Measurements from ENCODE around the gene BMAL1. TPM values are rescaled to one million over a fixed set of nuclear protein-coding genes. Genes with fewer than 3 reads are reported as not detected.

BMAL1 gene
- total RNA-seq, 4 donors from 2014 or later: 15.8 to 125 (median 24.4) TPM

DNA sequence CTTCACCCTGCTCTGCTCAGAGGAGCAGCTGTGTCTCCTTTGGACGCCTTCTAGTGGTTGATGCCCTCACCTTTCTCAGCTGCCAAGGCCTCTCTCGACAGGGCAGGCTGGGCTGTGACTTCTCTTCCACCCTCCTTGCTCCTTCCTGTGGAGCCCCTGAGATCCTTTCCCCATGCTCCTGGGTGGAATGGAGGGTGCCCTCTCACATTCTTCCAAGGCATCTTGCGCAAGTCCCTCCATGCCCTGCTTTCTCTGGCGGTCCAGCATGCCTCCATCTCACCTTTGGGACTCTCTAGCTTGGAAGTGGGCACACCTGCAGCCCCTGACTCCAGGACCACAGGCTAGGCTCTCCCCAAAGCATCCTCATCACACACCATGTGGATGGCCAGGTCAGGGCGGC lies 68.9 kb downstream of the BMAL1 start:
- Histone ChIP-seq H3K4me3 (no peak overlapping the region), H3K9me3 (no peaks in the 10 kb centered on the region), H3K4me1 (no peaks in the 10 kb centered on the region), H3K27me3 (no peaks in the 10 kb centered on the region), H3K27ac (no peak overlapping the region), H3K36me3 (no peaks in the 10 kb centered on the region)
- DNase-seq: no peak
- intact Hi-C loops (cut with DNase I; ENCODE audit: low total_unique reads): no loop called here
- TF ChIP-seq POLR2A (IDR thresholded peaks at IDR 0.05): no peak
- TF ChIP-seq, protein P1, sequence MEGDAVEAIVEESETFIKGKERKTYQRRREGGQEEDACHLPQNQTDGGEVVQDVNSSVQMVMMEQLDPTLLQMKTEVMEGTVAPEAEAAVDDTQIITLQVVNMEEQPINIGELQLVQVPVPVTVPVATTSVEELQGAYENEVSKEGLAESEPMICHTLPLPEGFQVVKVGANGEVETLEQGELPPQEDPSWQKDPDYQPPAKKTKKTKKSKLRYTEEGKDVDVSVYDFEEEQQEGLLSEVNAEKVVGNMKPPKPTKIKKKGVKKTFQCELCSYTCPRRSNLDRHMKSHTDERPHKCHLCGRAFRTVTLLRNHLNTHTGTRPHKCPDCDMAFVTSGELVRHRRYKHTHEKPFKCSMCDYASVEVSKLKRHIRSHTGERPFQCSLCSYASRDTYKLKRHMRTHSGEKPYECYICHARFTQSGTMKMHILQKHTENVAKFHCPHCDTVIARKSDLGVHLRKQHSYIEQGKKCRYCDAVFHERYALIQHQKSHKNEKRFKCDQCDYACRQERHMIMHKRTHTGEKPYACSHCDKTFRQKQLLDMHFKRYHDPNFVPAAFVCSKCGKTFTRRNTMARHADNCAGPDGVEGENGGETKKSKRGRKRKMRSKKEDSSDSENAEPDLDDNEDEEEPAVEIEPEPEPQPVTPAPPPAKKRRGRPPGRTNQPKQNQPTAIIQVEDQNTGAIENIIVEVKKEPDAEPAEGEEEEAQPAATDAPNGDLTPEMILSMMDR (IDR thresholded peaks at IDR 0.05): no peak

DNA sequence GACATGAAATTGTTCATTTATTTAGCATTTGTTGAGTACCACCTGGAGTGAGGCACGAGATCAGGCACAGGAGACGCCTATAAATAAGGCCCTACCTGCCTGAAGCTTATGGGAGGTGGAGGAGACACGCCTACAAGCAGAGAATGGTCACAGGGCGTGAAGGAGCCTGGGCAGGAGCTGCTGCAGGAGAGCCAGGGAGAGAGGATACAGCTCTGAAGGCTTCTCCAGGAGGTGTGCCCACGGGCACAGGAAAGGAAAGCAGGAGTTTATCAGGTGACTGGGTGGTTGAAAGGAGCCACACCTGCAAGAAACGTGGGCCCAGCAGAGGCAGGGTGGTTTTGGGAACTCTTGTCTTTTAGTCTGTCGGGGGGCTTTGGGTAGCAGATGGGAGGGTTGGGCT lies 70.3 kb downstream of the BMAL1 start:
- Histone ChIP-seq H3K27ac (no peak overlapping the region), H3K36me3 (no peaks in the 10 kb centered on the region), H3K4me1 (no peaks in the 10 kb centered on the region), H3K9me3 (no peaks in the 10 kb centered on the region), H3K4me3 (no peak overlapping the region), H3K27me3 (no peaks in the 10 kb centered on the region)
- TF ChIP-seq, protein P1 (IDR thresholded peaks at IDR 0.05): no peak
- TF ChIP-seq POLR2A (IDR thresholded peaks at IDR 0.05): no peak
- intact Hi-C loops (cut with DNase I; ENCODE audit: low total_unique reads): no loop called here
- DNase-seq: no peak

DNA sequence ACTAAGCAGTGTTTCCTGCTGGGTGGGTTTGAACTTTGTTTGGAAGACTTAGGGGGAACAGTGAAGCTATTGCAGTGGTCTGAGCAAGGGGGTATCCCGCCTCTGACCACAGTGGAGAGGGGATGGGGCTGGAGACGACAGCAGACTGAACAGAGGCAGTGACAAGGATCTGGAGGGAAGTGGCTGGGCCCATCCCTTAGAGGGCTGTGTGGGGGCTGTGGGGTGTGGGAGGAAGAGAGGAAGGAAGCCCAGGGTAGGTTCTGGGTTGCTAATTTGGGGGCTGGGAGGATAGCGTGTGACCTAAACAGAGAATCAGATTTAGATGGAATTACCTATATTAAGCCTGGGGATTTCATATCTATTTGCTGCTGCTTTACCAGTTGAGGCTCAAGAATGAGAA lies 70.7 kb downstream of the BMAL1 start:
- H3K27ac ChIP-seq: no peak overlapping the region
- intact Hi-C loops (cut with DNase I; ENCODE audit: low total_unique reads): no loop called here
- no peak overlapping the region for H3K4me3 ChIP-seq
- H3K36me3 ChIP-seq: no peaks in the 10 kb centered on the region
- no peaks in the 10 kb centered on the region for H3K9me3 ChIP-seq
- H3K4me1 ChIP-seq: no peaks in the 10 kb centered on the region
- H3K27me3 ChIP-seq: no peaks in the 10 kb centered on the region
- TF ChIP-seq, protein P1 (IDR thresholded peaks at IDR 0.05): no peak
- TF ChIP-seq POLR2A (IDR thresholded peaks at IDR 0.05): no peak
- DNase-seq: no peak

- H3K9me3 ChIP-seq: no peaks in the 10 kb centered on the region
- intact Hi-C loops (cut with DNase I; ENCODE audit: low total_unique reads): no loop called here
- no peak for TF ChIP-seq POLR2A (IDR thresholded peaks at IDR 0.05)
- TF ChIP-seq, protein P1 (IDR thresholded peaks at IDR 0.05): no peak
- H3K4me1 ChIP-seq: no peaks in the 10 kb centered on the region
- H3K4me3 ChIP-seq: no peak overlapping the region
- H3K27ac ChIP-seq: no peak overlapping the region
- H3K27me3 ChIP-seq: no peaks in the 10 kb centered on the region
- H3K36me3 ChIP-seq: no peaks in the 10 kb centered on the region
- no peak for DNase-seq
These were observed 71.5 kb downstream of the BMAL1 start for GRCh38 chr11:13349046-13349445.

GRCh38 chr11:13349581-13349980 lies 72.0 kb downstream of the BMAL1 start:
- no peak overlapping the region for H3K4me3 ChIP-seq
- H3K9me3 ChIP-seq: no peaks in the 10 kb centered on the region
- no peak overlapping the region for H3K27ac ChIP-seq
- no peak for TF ChIP-seq POLR2A (IDR thresholded peaks at IDR 0.05)
- TF ChIP-seq, protein P1 (IDR thresholded peaks at IDR 0.05): no peak
- H3K36me3 ChIP-seq: no peaks in the 10 kb centered on the region
- intact Hi-C loops (cut with DNase I; ENCODE audit: low total_unique reads): no loop called here
- no peaks in the 10 kb centered on the region for H3K4me1 ChIP-seq
- DNase-seq: no peak
- no peaks in the 10 kb centered on the region for H3K27me3 ChIP-seq

All from uterus (tissue), 4 donors.